K562 (cell line): Measurements from ENCODE around the gene YBEY. TPM values are rescaled to one million over a fixed set of nuclear protein-coding genes. Genes with fewer than 3 reads are reported as not detected.

Experiments used
- ARID3B ChIP-seq: fragments of 250-450 bp; sonication (Bioruptor Pico); IDR thresholded peaks from 2 replicates; pipeline ENCODE4 v1.4.0; 2020; ENCODE audit warnings: borderline replicate concordance
- ID3 ChIP-seq, 2 experiments: fragments of 250-450 bp in 1 of 2; fragments of 450-650 bp in 1 of 2; sonication (Bioruptor Pico) in 1 of 2; IDR thresholded peaks; 2 replicates each; pipeline versions ENCODE4 v1.6.1 to v1.8.0; 2016 to 2021; ENCODE audit warnings: mild to moderate bottlenecking in 2 of 2, moderate library complexity in 2 of 2, missing compliant biosample characterization in 1 of 2, missing genetic modification characterization in 1 of 2
- MLLT1 ChIP-seq, 2 experiments: fragments of 450-650 bp; IDR thresholded peaks; 2 replicates each; pipeline ENCODE4 v1.6.1; 2016
- NCOA1 ChIP-seq: fragments of 450-650 bp; IDR thresholded peaks from 2 replicates; pipeline ENCODE4 v1.6.1; 2016; ENCODE audit warnings: low read depth
- NR4A1 ChIP-seq, 2 experiments: fragments of 250-450 bp in 1 of 2; fragments of 450-650 bp in 1 of 2; sonication (Bioruptor Pico) in 1 of 2; IDR thresholded peaks; 2 replicates each; pipeline versions ENCODE4 v1.4.0 to v1.6.1; 2016 to 2020; ENCODE audit warnings: mild to moderate bottlenecking in 2 of 2, missing compliant biosample characterization in 1 of 2, missing genetic modification characterization in 1 of 2, moderate library complexity in 1 of 2
- SRF ChIP-seq, 2 experiments: fragments of 250-450, 450-650 bp in 1 of 2; sonication (Bioruptor Pico) in 1 of 2; sonication (generic) in 1 of 2; formaldehyde crosslinking; IDR thresholded peaks; 2 replicates each; pipeline versions ENCODE4 v1.5.0 to v1.5.1; 2020 to 2022; ENCODE audit warnings: mild to moderate bottlenecking in 1 of 2, missing genetic modification reagents in 1 of 2
- ZBTB5 ChIP-seq: fragments of 450-650 bp; IDR thresholded peaks from 2 replicates; pipeline ENCODE4 v1.6.1; 2017; ENCODE audit warnings: antibody characterized with exemption
- ZBTB7A ChIP-seq: IDR thresholded peaks from 2 replicates; pipeline ENCODE4 v1.6.1; 2011; ENCODE audit warnings: low read depth, mild to moderate bottlenecking, low read length, moderate library complexity, borderline replicate concordance; ENCODE audit not compliant: control insufficient read depth
- ZNF121 ChIP-seq: sonication (generic); formaldehyde crosslinking; conservative IDR thresholded peaks from 2 replicates; pipeline ENCODE4 v1.8.0; 2022; ENCODE audit warnings: missing genetic modification reagents
- ZNF282 ChIP-seq: sonication (generic); formaldehyde crosslinking; IDR thresholded peaks from 2 replicates; pipeline ENCODE4 v1.8.1; 2023; ENCODE audit warnings: missing genetic modification reagents
- ZNF311 ChIP-seq: fragments of 250-450 bp; sonication (Bioruptor Pico); IDR thresholded peaks from 2 replicates; pipeline ENCODE4 v1.4.0; 2020; ENCODE audit warnings: mild to moderate bottlenecking, moderate library complexity
- ZNF57 ChIP-seq: fragments of 450-650 bp; formaldehyde crosslinking; IDR thresholded peaks from 2 replicates; pipeline ENCODE4 v1.4.0; 2020; ENCODE audit warnings: mild to moderate bottlenecking, moderate library complexity
- polyA plus RNA-seq, 8 experiments: library from polyadenylated mRNA; depleted of rRNA in 4 of 8; stranded (reverse) in 5 of 8; unstranded in 3 of 8; fragments of >200 nt; fragmentation: Nextera tagmentation in 2 of 8; fragmentation: Illumina TruSeq in 1 of 8; extraction: Ambion mirVana in 2 of 8; extraction: Trizol in 1 of 8; gene quantifications; 2 replicates each; pipeline versions ENCODE4 v1.2.1 to v1.2.3, GENCODE V29; 2011 to 2014; ENCODE audit warnings: inconsistent platforms in 1 of 8, missing spikeins in 1 of 8
- total RNA-seq, 7 experiments: library from RNA; depleted of rRNA in 6 of 7; stranded (reverse); fragments of >200 nt in 6 of 7; fragmentation: Illumina TruSeq in 2 of 7; extraction: Trizol in 2 of 7; gene quantifications; 2 replicates each; pipeline versions ENCODE4 v1.2.1 to v1.2.3, GENCODE V29; 2011 to 2021; ENCODE audit warnings: low replicate concordance in 1 of 7
- TF ChIP-seq, protein P1 (sequence below): fragments of 450-650 bp; IDR thresholded peaks from 2 replicates; pipeline ENCODE4 v1.6.1; 2018; ENCODE audit warnings: mild to moderate bottlenecking, low read depth; ENCODE audit not compliant: partially characterized antibody
- TF ChIP-seq, protein P2 (sequence below): fragments of 250-450 bp; sonication (Bioruptor Pico); IDR thresholded peaks from 2 replicates; pipeline ENCODE4 v1.8.0; 2022; ENCODE audit warnings: inconsistent platforms

YBEY gene
- total and polyA plus RNA-seq, 9 of the 15 experiments (the other 6 are each of a cell fraction or from before 2014, with no cell fraction given), result 6.4 to 28.0 (median 12.4) TPM

DNA sequence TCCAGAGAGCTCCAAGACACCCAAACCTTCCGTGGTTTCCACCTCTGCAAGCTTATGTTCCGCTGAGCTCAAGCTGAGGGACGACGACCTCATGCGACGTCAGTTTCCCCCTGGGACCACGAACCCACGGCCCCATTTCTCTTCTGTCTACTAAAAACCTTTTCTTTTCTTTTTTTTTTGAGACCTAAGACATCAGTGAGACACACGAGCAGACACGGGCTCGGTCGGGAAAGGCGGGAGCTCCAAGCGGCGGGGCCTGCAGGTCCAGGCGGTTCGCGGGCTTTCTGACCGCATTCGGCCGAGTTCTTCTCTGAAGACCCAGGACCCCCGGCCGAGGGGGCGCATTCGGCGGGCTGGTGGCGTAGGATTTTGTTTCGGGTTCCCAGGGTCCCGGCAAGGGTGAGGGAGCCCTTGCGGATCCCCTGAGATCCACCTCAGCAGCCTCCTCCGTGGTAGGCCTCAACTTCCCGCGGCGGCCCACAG lies 37.1 kb downstream of the YBEY start (continued):
- TF ChIP-seq MLLT1 (IDR thresholded peaks at IDR 0.05) (peak in 1 of 2 experiments; percentile 80; a peak in 2 of 4 replicates), ZNF311 (CRISPR knock-in tag) (no peak), SRF (CRISPR knock-in tag; IDR thresholded peaks at IDR 0.05) (no peak; a peak in 1 of 4 replicates), ID3 (CRISPR knock-in tag; IDR thresholded peaks at IDR 0.05) (no peak), ID3 (tag; IDR thresholded peaks at IDR 0.05) (peak; percentile 66), ARID3B (CRISPR knock-in tag) (0 out of 2 replicates have a peak, but pooled peaks have one; percentile 32), ZNF57 (CRISPR knock-in tag) (0 out of 2 replicates have a peak, but pooled peaks have one; percentile 47), NR4A1 (CRISPR knock-in tag; IDR thresholded peaks at IDR 0.05) (no peak), NR4A1 (tag; IDR thresholded peaks at IDR 0.05) (0 out of 2 replicates have a peak, but pooled peaks have one; percentile 24), ZBTB7A (peak; percentile 86; the same call in 1 of the 2 replicates), ZBTB5 (no peak), ZNF121 (CRISPR knock-in tag) (no peak), ZNF282 (CRISPR knock-in tag) (0 out of 2 replicates have a peak, but pooled peaks have one; percentile 71), NCOA1 (0 out of 2 replicates have a peak, but pooled peaks have one; percentile 22)
- TF ChIP-seq, protein P1, sequence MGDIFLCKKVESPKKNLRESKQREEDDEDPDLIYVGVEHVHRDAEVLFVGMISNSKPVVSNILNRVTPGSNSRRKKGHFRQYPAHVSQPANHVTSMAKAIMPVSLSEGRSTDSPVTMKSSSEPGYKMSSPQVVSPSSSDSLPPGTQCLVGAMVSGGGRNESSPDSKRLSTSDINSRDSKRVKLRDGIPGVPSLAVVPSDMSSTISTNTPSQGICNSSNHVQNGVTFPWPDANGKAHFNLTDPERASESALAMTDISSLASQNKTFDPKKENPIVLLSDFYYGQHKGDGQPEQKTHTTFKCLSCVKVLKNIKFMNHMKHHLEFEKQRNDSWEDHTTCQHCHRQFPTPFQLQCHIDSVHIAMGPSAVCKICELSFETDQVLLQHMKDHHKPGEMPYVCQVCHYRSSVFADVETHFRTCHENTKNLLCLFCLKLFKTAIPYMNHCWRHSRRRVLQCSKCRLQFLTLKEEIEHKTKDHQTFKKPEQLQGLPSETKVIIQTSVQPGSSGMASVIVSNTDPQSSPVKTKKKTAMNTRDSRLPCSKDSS, result no peak
- TF ChIP-seq, protein P2, sequence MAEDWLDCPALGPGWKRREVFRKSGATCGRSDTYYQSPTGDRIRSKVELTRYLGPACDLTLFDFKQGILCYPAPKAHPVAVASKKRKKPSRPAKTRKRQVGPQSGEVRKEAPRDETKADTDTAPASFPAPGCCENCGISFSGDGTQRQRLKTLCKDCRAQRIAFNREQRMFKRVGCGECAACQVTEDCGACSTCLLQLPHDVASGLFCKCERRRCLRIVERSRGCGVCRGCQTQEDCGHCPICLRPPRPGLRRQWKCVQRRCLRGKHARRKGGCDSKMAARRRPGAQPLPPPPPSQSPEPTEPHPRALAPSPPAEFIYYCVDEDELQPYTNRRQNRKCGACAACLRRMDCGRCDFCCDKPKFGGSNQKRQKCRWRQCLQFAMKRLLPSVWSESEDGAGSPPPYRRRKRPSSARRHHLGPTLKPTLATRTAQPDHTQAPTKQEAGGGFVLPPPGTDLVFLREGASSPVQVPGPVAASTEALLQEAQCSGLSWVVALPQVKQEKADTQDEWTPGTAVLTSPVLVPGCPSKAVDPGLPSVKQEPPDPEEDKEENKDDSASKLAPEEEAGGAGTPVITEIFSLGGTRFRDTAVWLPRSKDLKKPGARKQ, result no peak
